Mucosa of descending colon (tissue), 3 donors: ENCODE measurements around the gene RAB1A. TPM values are rescaled to one million over a fixed set of nuclear protein-coding genes. Genes with fewer than 3 reads are reported as not detected.

Source experiments
- ATAC-seq: fragments of 200-7000 bp; cut with Tn5 transposase; one replicate; pipeline ENCODE4 v1.9.1; 2020; ENCODE audit warnings: mild to moderate bottlenecking, moderate library complexity
- DNase-seq, 3 donors: peaks; one replicate each; pipeline ENCODE4 v3.0.0-alpha.2; 2020
- H3K36me3 ChIP-seq: fragments of 200-600 bp; one replicate; pipeline ENCODE4 v1.8.0; 2021; ENCODE audit warnings: low read depth, mild to moderate bottlenecking
- H3K4me1 ChIP-seq: fragments of 200-600 bp; one replicate; pipeline ENCODE4 v1.8.0; 2021; ENCODE audit warnings: low read depth, mild to moderate bottlenecking
- H3K4me3 ChIP-seq: fragments of 200-600 bp; one replicate; pipeline ENCODE4 v1.8.0; 2021; ENCODE audit warnings: mild to moderate bottlenecking
- H3K9me3 ChIP-seq: fragments of 200-600 bp; one replicate; pipeline ENCODE4 v1.8.0; 2021; ENCODE audit warnings: mild to moderate bottlenecking
- CTCF ChIP-seq: fragments of 200-600 bp; IDR thresholded peaks from one replicate; pipeline ENCODE4 v1.8.0; 2022; ENCODE audit warnings: antibody characterized with exemption, mild to moderate bottlenecking
- intact Hi-C, 2 donors: fragments of 100-400 bp; cut with DNase I in 1 of 2; cut with micrococcal nuclease in 1 of 2; formaldehyde crosslinking; loops; one replicate each; pipeline versions ENCODE4 v1.11.0 to v1.11.1; 2022; cut with DNase I, micrococcal nuclease
- total RNA-seq, 3 donors: library from RNA; stranded (reverse); fragmentation: NEBNext Ultra II Directional in 2 of 3; extraction: Animal tissue kit (Norgen Biotek cat#: 25700) in 2 of 3; gene quantifications; one replicate each; pipeline versions ENCODE4 v1.2.1 to v1.2.4, GENCODE V29; 2021 to 2023
- donor health status: DM: no; HTN: no; CAD: no; lungs with moderate emphysema.
- donor health status: DM: no; HTN: no; CAD: no.
- donor health status: DM: no; HTN: yes; CAD: no.

The RAB1A gene
- total RNA-seq, 3 donors from 2014 or later = 144 to 165 (median 151) TPM

DNA sequence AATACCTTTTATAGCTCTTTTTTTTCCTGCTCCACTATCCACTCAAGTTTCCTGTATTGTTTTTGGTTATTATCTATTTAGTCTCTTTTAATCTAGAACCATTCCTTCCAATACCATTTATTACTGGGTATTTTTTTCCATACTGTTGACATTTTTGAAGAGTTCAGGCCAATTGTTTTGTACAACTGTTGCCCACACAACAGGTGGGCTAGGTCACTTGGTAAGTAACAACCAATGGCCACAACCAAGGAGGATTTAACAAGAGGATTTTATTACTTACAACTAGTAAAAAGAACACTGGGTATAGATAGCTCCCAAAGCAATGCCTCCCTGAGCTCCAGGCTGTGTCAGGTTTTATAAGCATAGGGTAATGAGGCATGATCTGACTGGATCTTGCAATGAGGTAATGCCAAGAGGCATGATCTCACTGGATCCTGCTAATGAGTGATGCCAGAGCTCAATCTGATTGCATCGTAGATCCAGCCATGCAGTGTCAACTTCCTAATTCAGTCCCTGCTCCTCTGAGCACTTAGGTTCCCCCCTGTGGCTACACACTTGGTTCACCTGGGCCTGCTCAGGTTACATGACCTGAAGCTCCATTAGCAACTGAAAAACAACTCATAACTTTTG, 80.8 kb downstream of the RAB1A start:
- Histone ChIP-seq H3K9me3 (peaks cover 6% of the 10 kb centered on the region), H3K4me3 (no peak overlapping the region), H3K36me3 (no peaks in the 10 kb centered on the region), H3K4me1 (peaks cover 3% of the 10 kb centered on the region)
- intact Hi-C loops = no loop called here
- no peak for TF ChIP-seq CTCF
- ATAC-seq = no peak
- DNase-seq = no peak

- Histone ChIP-seq H3K9me3 (peaks cover 13% of the 10 kb centered on the region), H3K36me3 (no peaks in the 10 kb centered on the region), H3K4me3 (no peak overlapping the region), H3K4me1 (no peaks in the 10 kb centered on the region)
- no peak for TF ChIP-seq CTCF
- ATAC-seq = no peak
- intact Hi-C loops = no loop called here
- DNase-seq = no peak
Observed at GRCh38 chr2:65046633-65047407, 83.1 kb downstream of the RAB1A start.

GRCh38 chr2:65045651-65046050, 84.3 kb downstream of the RAB1A start:
- DNase-seq = no peak
- intact Hi-C loops = no loop called here

DNA sequence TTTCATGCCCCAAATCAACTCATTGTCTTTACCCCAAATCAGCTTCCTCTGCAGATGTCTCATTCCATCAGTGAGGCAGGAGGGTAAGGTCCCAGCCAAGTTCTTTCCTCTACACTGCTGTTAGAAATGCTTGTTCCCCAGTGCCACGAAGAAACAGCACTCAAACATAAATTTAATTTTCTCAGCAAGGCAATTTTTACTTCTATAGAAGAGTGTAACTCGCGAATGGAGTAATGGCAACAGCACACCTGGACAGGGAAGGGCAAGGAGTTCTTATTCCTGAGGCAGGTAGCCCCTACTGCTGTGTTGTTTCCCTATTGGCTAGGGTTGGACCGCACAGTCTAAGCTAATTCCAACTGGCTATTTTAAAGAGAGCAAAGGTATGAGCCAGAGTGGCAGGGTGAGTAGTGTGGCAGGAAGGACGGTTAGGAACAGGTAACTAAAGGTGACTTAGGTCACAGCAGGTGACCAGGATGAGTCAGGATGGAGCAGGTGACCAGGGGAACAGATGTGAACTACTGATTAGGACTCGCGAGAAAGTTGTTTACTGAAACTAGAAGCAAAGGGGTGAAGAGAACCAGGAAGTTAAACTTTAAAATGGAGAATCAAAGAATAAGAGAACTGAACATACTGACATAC, 85.7 kb downstream of the RAB1A start:
- no peak for ATAC-seq
- no peaks in the 10 kb centered on the region for H3K36me3 ChIP-seq
- H3K4me1 ChIP-seq = no peaks in the 10 kb centered on the region
- DNase-seq = no peak
- intact Hi-C loops = loop anchor here in 1 of 2 donors (5.0 kb wide), 1 partner anchor 127 kb away; no protein-coding TSS in a partner anchor
- peaks cover 13% of the 10 kb centered on the region for H3K9me3 ChIP-seq
- H3K4me3 ChIP-seq = no peak overlapping the region
- no peak for TF ChIP-seq CTCF

More at GRCh38 chr2:65045651-65046050, 84.3 kb downstream of the RAB1A start:
- no peak overlapping the region for H3K4me3 ChIP-seq
- peaks cover 13% of the 10 kb centered on the region for H3K9me3 ChIP-seq
- no peak for TF ChIP-seq CTCF
- no peaks in the 10 kb centered on the region for H3K4me1 ChIP-seq
- H3K36me3 ChIP-seq = no peaks in the 10 kb centered on the region
- no peak for ATAC-seq

DNA sequence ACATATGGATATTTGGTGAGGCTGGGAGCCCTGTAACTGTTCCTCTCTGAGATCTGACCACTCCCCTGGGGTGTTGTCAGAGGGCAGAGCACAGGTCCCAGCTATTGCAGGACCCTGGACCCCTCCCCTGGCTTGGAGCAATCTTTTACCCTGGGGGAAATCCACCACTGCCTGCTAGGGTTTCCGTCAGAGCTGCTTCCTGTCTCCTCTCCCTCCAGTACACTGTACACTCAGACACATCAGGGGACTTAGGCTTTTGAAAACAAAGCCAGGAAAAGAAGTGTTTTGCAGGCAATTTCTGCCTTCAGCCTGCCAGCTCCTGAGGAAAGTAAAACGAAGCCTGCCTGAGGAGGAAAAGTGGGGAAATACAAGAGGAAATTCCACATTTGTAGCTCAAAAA, 86.9 kb downstream of the RAB1A start:
- no peak overlapping the region for H3K4me3 ChIP-seq
- no peaks in the 10 kb centered on the region for H3K4me1 ChIP-seq
- peaks cover 13% of the 10 kb centered on the region for H3K9me3 ChIP-seq
- DNase-seq (no peak), ATAC-seq (no peak)
- H3K36me3 ChIP-seq = no peaks in the 10 kb centered on the region
- intact Hi-C loops = loop anchor here in 1 of 2 donors (5.0 kb wide), 1 partner anchor 126 kb away; no protein-coding TSS in a partner anchor
- no peak for TF ChIP-seq CTCF
